K562 (cell line): Measurements from ENCODE around the gene ZNF563. TPM values are rescaled to one million over a fixed set of nuclear protein-coding genes. Genes with fewer than 3 reads are reported as not detected.

Experiments
- CBX2 ChIP-seq: fragments of 200-600 bp; sonication (generic); IDR thresholded peaks from one replicate; pipeline ENCODE4 v1.6.1; 2012; ENCODE audit warnings: mild to moderate bottlenecking, low read length, inconsistent platforms; ENCODE audit not compliant: insufficient read depth, poor library complexity, severe bottlenecking
- polyA plus RNA-seq, 8 experiments: library from polyadenylated mRNA; depleted of rRNA in 4 of 8; stranded (reverse) in 5 of 8; unstranded in 3 of 8; fragments of >200 nt; fragmentation: Nextera tagmentation in 2 of 8; fragmentation: Illumina TruSeq in 1 of 8; extraction: Ambion mirVana in 2 of 8; extraction: Trizol in 1 of 8; gene quantifications; 2 replicates each; pipeline versions ENCODE4 v1.2.1 to v1.2.3, GENCODE V29; 2011 to 2014; ENCODE audit warnings: inconsistent platforms in 1 of 8, missing spikeins in 1 of 8
- small RNA-seq: library from RNA; depleted of rRNA; stranded (forward); fragments of <200 nt; gene quantifications from one replicate; pipeline ENCODE3, GENCODE V24; 2014
- total RNA-seq, 7 experiments: library from RNA; depleted of rRNA in 6 of 7; stranded (reverse); fragments of >200 nt in 6 of 7; fragmentation: Illumina TruSeq in 2 of 7; extraction: Trizol in 2 of 7; gene quantifications; 2 replicates each; pipeline versions ENCODE4 v1.2.1 to v1.2.3, GENCODE V29; 2011 to 2021; ENCODE audit warnings: low replicate concordance in 1 of 7
- TF ChIP-seq, protein P1 (sequence below): fragments of 450-650 bp; IDR thresholded peaks from 2 replicates; pipeline ENCODE4 v1.6.1; 2016; ENCODE audit warnings: missing biosample characterization, missing genetic modification characterization

Gene ZNF563
- total and polyA plus RNA-seq, 9 of the 15 experiments (the other 6 are each of a cell fraction or from before 2014, with no cell fraction given), result 0.37 to 2.9 (median 0.74) TPM

DNA sequence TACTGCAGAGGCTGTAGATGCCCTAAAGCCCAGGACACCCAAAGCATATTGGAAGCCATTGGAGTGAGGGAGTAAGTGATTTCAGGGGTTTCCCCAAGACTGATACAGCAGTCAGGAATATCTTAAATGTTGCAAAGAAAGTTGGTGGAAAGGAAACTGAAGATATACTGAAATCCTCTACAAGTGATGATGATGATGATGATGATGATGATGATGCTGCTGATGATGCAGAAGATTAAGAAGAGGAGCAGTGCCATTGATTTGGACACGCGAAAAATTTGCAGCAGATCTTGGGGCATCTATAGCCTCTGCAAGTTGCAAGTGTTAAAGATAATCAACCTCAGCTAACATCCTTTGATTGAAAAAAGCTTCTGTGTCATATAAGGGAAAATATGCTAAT lies 62.6 kb downstream of the ZNF563 start (continued):
- TF ChIP-seq, protein P1, sequence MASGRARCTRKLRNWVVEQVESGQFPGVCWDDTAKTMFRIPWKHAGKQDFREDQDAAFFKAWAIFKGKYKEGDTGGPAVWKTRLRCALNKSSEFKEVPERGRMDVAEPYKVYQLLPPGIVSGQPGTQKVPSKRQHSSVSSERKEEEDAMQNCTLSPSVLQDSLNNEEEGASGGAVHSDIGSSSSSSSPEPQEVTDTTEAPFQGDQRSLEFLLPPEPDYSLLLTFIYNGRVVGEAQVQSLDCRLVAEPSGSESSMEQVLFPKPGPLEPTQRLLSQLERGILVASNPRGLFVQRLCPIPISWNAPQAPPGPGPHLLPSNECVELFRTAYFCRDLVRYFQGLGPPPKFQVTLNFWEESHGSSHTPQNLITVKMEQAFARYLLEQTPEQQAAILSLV (tag), result no peak
- TF ChIP-seq CBX2, result no peak

Small RNAs within 50 kb of the gene (small RNA-seq; reads per million reads assigned to genes)
- not detected for gene RPS29P23

Other genes with a start within 250 kb of the ZNF563 start
Only the 7 nearest of the 9 such genes appear.
- not detected in 2 replicates for gene ZNF625, start 176.9 kb downstream of the ZNF563 start, total RNA-seq (2014; rRNA removed)
- 0.07 TPM in 1 of 2 replicates, not detected in the other for gene ZNF625, start 176.9 kb downstream of the ZNF563 start, total RNA-seq (2014; rRNA removed; fragmentation: Illumina TruSeq; extraction: Trizol)
- not detected in 2 replicates for gene ZNF625, start 176.9 kb downstream of the ZNF563 start, total RNA-seq (2015; rRNA removed; fragmentation: Illumina TruSeq; extraction: Trizol)
- gene ZNF625, start 176.9 kb downstream of the ZNF563 start, total RNA-seq (2021), result 0.09 and 0.13 TPM in 2 replicates
- gene ZNF625, start 176.9 kb downstream of the ZNF563 start, polyA plus RNA-seq (2011; rRNA removed), result not detected in 2 replicates
- not detected in 2 replicates for gene ZNF625, start 176.9 kb downstream of the ZNF563 start, polyA plus RNA-seq (2014; fragmentation: Illumina TruSeq; extraction: Trizol)
- gene ZNF625, start 176.9 kb downstream of the ZNF563 start, polyA plus RNA-seq (2014; fragmentation: Nextera tagmentation; extraction: Ambion mirVana), result not detected
- not detected in 2 replicates for gene ZNF625, start 176.9 kb downstream of the ZNF563 start, polyA plus RNA-seq (2014; rRNA removed)
- gene ZNF136, start 170.5 kb downstream of the ZNF563 start, total RNA-seq (2014; rRNA removed), result 3.5 and 4.5 TPM in 2 replicates
- 4.2 and 5.1 TPM in 2 replicates for gene ZNF136, start 170.5 kb downstream of the ZNF563 start, total RNA-seq (2014; rRNA removed; fragmentation: Illumina TruSeq; extraction: Trizol)
- gene ZNF136, start 170.5 kb downstream of the ZNF563 start, total RNA-seq (2015; rRNA removed; fragmentation: Illumina TruSeq; extraction: Trizol), result 4.1 and 5.3 TPM in 2 replicates
- 2.4 and 2.7 TPM in 2 replicates for gene ZNF136, start 170.5 kb downstream of the ZNF563 start, total RNA-seq (2021)
- 2.9 and 4.5 TPM in 2 replicates for gene ZNF136, start 170.5 kb downstream of the ZNF563 start, polyA plus RNA-seq (2011; rRNA removed)
- gene ZNF136, start 170.5 kb downstream of the ZNF563 start, polyA plus RNA-seq (2014; fragmentation: Illumina TruSeq; extraction: Trizol), result 3.1 and 3.4 TPM in 2 replicates
- 1 to 10 TPM; 1.0 to 2.5 TPM for gene ZNF136, start 170.5 kb downstream of the ZNF563 start, polyA plus RNA-seq (2014; fragmentation: Nextera tagmentation; extraction: Ambion mirVana)
- gene ZNF136, start 170.5 kb downstream of the ZNF563 start, polyA plus RNA-seq (2014; rRNA removed), result 2.9 and 4.1 TPM in 2 replicates
- 2.6 and 3.2 TPM in 2 replicates for gene ZNF44, start 38.8 kb downstream of the ZNF563 start, total RNA-seq (2014; rRNA removed)
- gene ZNF44, start 38.8 kb downstream of the ZNF563 start, total RNA-seq (2014; rRNA removed; fragmentation: Illumina TruSeq; extraction: Trizol), result 8.3 TPM in 2 replicates
- 7.7 and 8.2 TPM in 2 replicates for gene ZNF44, start 38.8 kb downstream of the ZNF563 start, total RNA-seq (2015; rRNA removed; fragmentation: Illumina TruSeq; extraction: Trizol)
- 3.2 and 3.9 TPM in 2 replicates for gene ZNF44, start 38.8 kb downstream of the ZNF563 start, total RNA-seq (2021)
- 2.7 and 4.4 TPM in 2 replicates for gene ZNF44, start 38.8 kb downstream of the ZNF563 start, polyA plus RNA-seq (2011; rRNA removed)
- 5.3 and 5.5 TPM in 2 replicates for gene ZNF44, start 38.8 kb downstream of the ZNF563 start, polyA plus RNA-seq (2014; fragmentation: Illumina TruSeq; extraction: Trizol)
- gene ZNF44, start 38.8 kb downstream of the ZNF563 start, polyA plus RNA-seq (2014; fragmentation: Nextera tagmentation; extraction: Ambion mirVana), result 1 to 10 TPM; 2.7 to 5.7 TPM
- gene ZNF44, start 38.8 kb downstream of the ZNF563 start, polyA plus RNA-seq (2014; rRNA removed), result 3.9 and 4.4 TPM in 2 replicates
- 3.9 and 5.2 TPM in 2 replicates for gene ZNF442, start 32.0 kb upstream of the ZNF563 start, total RNA-seq (2014; rRNA removed)
- 7.0 and 7.1 TPM in 2 replicates for gene ZNF442, start 32.0 kb upstream of the ZNF563 start, total RNA-seq (2014; rRNA removed; fragmentation: Illumina TruSeq; extraction: Trizol)
- gene ZNF442, start 32.0 kb upstream of the ZNF563 start, total RNA-seq (2015; rRNA removed; fragmentation: Illumina TruSeq; extraction: Trizol), result 4.9 and 5.5 TPM in 2 replicates
- gene ZNF442, start 32.0 kb upstream of the ZNF563 start, total RNA-seq (2021), result 3.4 and 4.1 TPM in 2 replicates
- gene ZNF442, start 32.0 kb upstream of the ZNF563 start, polyA plus RNA-seq (2011; rRNA removed), result 4.7 and 5.2 TPM in 2 replicates
- gene ZNF442, start 32.0 kb upstream of the ZNF563 start, polyA plus RNA-seq (2014; fragmentation: Illumina TruSeq; extraction: Trizol), result 2.5 TPM in 2 replicates
- gene ZNF442, start 32.0 kb upstream of the ZNF563 start, polyA plus RNA-seq (2014; fragmentation: Nextera tagmentation; extraction: Ambion mirVana), result 1 to 10 TPM; 3.1 to 5.5 TPM
- 1.7 and 2.6 TPM in 2 replicates for gene ZNF442, start 32.0 kb upstream of the ZNF563 start, polyA plus RNA-seq (2014; rRNA removed)
- gene ZNF799, start 67.6 kb upstream of the ZNF563 start, total RNA-seq (2014; rRNA removed), result 2.7 and 3.2 TPM in 2 replicates
- 4.6 TPM in 2 replicates for gene ZNF799, start 67.6 kb upstream of the ZNF563 start, total RNA-seq (2014; rRNA removed; fragmentation: Illumina TruSeq; extraction: Trizol)
- gene ZNF799, start 67.6 kb upstream of the ZNF563 start, total RNA-seq (2015; rRNA removed; fragmentation: Illumina TruSeq; extraction: Trizol), result 4.5 and 5.5 TPM in 2 replicates
- gene ZNF799, start 67.6 kb upstream of the ZNF563 start, total RNA-seq (2021), result 2.9 and 3.6 TPM in 2 replicates
- 3.4 and 4.5 TPM in 2 replicates for gene ZNF799, start 67.6 kb upstream of the ZNF563 start, polyA plus RNA-seq (2011; rRNA removed)
- 2.7 and 3.1 TPM in 2 replicates for gene ZNF799, start 67.6 kb upstream of the ZNF563 start, polyA plus RNA-seq (2014; fragmentation: Illumina TruSeq; extraction: Trizol)
- gene ZNF799, start 67.6 kb upstream of the ZNF563 start, polyA plus RNA-seq (2014; fragmentation: Nextera tagmentation; extraction: Ambion mirVana), result 1 to 10 TPM in 1 of 2 experiments, under 1 TPM in 1; 0.63 to 2.2 TPM
- 1.6 and 2.1 TPM in 2 replicates for gene ZNF799, start 67.6 kb upstream of the ZNF563 start, polyA plus RNA-seq (2014; rRNA removed)
- 1.4 and 1.7 TPM in 2 replicates for gene ZNF443, start 107.4 kb upstream of the ZNF563 start, total RNA-seq (2014; rRNA removed)
- 4.9 and 5.2 TPM in 2 replicates for gene ZNF443, start 107.4 kb upstream of the ZNF563 start, total RNA-seq (2014; rRNA removed; fragmentation: Illumina TruSeq; extraction: Trizol)
- 3.8 and 4.1 TPM in 2 replicates for gene ZNF443, start 107.4 kb upstream of the ZNF563 start, total RNA-seq (2015; rRNA removed; fragmentation: Illumina TruSeq; extraction: Trizol)
- gene ZNF443, start 107.4 kb upstream of the ZNF563 start, total RNA-seq (2021), result 2.2 and 2.8 TPM in 2 replicates
- gene ZNF443, start 107.4 kb upstream of the ZNF563 start, polyA plus RNA-seq (2011; rRNA removed), result 3.2 and 4.1 TPM in 2 replicates
- gene ZNF443, start 107.4 kb upstream of the ZNF563 start, polyA plus RNA-seq (2014; fragmentation: Illumina TruSeq; extraction: Trizol), result 2.1 and 2.5 TPM in 2 replicates
- 1 to 10 TPM; 2.0 to 4.0 TPM for gene ZNF443, start 107.4 kb upstream of the ZNF563 start, polyA plus RNA-seq (2014; fragmentation: Nextera tagmentation; extraction: Ambion mirVana)
- gene ZNF443, start 107.4 kb upstream of the ZNF563 start, polyA plus RNA-seq (2014; rRNA removed), result 0.77 and 1.5 TPM in 2 replicates
- gene ZNF709, start 151.2 kb upstream of the ZNF563 start, total RNA-seq (2014; rRNA removed), result 0.12 and 0.18 TPM in 2 replicates
- 0.48 and 0.69 TPM in 2 replicates for gene ZNF709, start 151.2 kb upstream of the ZNF563 start, total RNA-seq (2014; rRNA removed; fragmentation: Illumina TruSeq; extraction: Trizol)
- 0.58 and 0.64 TPM in 2 replicates for gene ZNF709, start 151.2 kb upstream of the ZNF563 start, total RNA-seq (2015; rRNA removed; fragmentation: Illumina TruSeq; extraction: Trizol)
- 0.27 and 0.63 TPM in 2 replicates for gene ZNF709, start 151.2 kb upstream of the ZNF563 start, total RNA-seq (2021)
- 0.36 and 0.69 TPM in 2 replicates for gene ZNF709, start 151.2 kb upstream of the ZNF563 start, polyA plus RNA-seq (2011; rRNA removed)
- 0.11 and 0.13 TPM in 2 replicates for gene ZNF709, start 151.2 kb upstream of the ZNF563 start, polyA plus RNA-seq (2014; fragmentation: Illumina TruSeq; extraction: Trizol)
- under 1 TPM; 0.13 to 0.15 TPM for gene ZNF709, start 151.2 kb upstream of the ZNF563 start, polyA plus RNA-seq (2014; fragmentation: Nextera tagmentation; extraction: Ambion mirVana)
- 0.07 and 0.22 TPM in 2 replicates for gene ZNF709, start 151.2 kb upstream of the ZNF563 start, polyA plus RNA-seq (2014; rRNA removed)